Epithelial cell of prostate (primary cell): ENCODE measurements around the gene VEGFA.

Experiments used
- DNase-seq: peaks from one replicate; pipeline ENCODE4 v3.0.0-alpha.2; 2011; ENCODE audit warnings: low read depth, low spot score
- H3K27ac ChIP-seq: fragments of 450-650 bp; 2 replicates; pipeline ENCODE4 v1.5.1; 2017; ENCODE audit warnings: mild to moderate bottlenecking

VEGFA gene

GRCh38 chr6:43798688-43799444 is 28.9 kb downstream of the VEGFA start:
- peak; percentile 56 for DNase-seq
- H3K27ac ChIP-seq: no peak overlapping the region

- DNase-seq: no peak
- H3K27ac ChIP-seq: no peak overlapping the region
Measured at GRCh38 chr6:43799551-43800297, 29.7 kb downstream of the VEGFA start.

- H3K27ac ChIP-seq: no peak overlapping the region
- DNase-seq: no peak
Measured at GRCh38 chr6:43800298-43800623, 30.2 kb downstream of the VEGFA start.

- no peak for DNase-seq
- H3K27ac ChIP-seq: no peak overlapping the region
Measured at GRCh38 chr6:43800746-43801494, 30.9 kb downstream of the VEGFA start.

GRCh38 chr6:43801495-43802181 is 31.6 kb downstream of the VEGFA start:
- no peak overlapping the region for H3K27ac ChIP-seq
- DNase-seq: no peak

- H3K27ac ChIP-seq: no peak overlapping the region
- DNase-seq: no peak
Measured at GRCh38 chr6:43803055-43803782, 33.2 kb downstream of the VEGFA start.

GRCh38 chr6:43803783-43804549 is 34.0 kb downstream of the VEGFA start:
- DNase-seq: peak; percentile 10
- no peak overlapping the region for H3K27ac ChIP-seq

- no peak overlapping the region for H3K27ac ChIP-seq
- no peak for DNase-seq
Measured at GRCh38 chr6:43804550-43805223, 34.7 kb downstream of the VEGFA start.

GRCh38 chr6:43805699-43806042 is 35.7 kb downstream of the VEGFA start:
- H3K27ac ChIP-seq: no peak overlapping the region
- DNase-seq: no peak

GRCh38 chr6:43806043-43806757 is 36.2 kb downstream of the VEGFA start:
- no peak overlapping the region for H3K27ac ChIP-seq
- DNase-seq: no peak

GRCh38 chr6:43806758-43807227 is 36.8 kb downstream of the VEGFA start:
- no peak overlapping the region for H3K27ac ChIP-seq
- no peak for DNase-seq

GRCh38 chr6:43807228-43808061 is 37.4 kb downstream of the VEGFA start:
- no peak for DNase-seq
- no peak overlapping the region for H3K27ac ChIP-seq

- DNase-seq: no peak
- no peak overlapping the region for H3K27ac ChIP-seq
Measured at GRCh38 chr6:43808412-43808811, 38.4 kb downstream of the VEGFA start.

- H3K27ac ChIP-seq: no peak overlapping the region
- DNase-seq: peak; percentile 36
Measured at GRCh38 chr6:43809417-43810305, 39.6 kb downstream of the VEGFA start.

GRCh38 chr6:43810965-43811732 is 41.1 kb downstream of the VEGFA start:
- H3K27ac ChIP-seq: no peak overlapping the region
- DNase-seq: no peak

- H3K27ac ChIP-seq: no peak overlapping the region
- no peak for DNase-seq
Measured at GRCh38 chr6:43811733-43812099, 41.7 kb downstream of the VEGFA start.
